HepG2 (cell line): ENCODE data around the gene AHSG. TPM values are rescaled to one million over a fixed set of nuclear protein-coding genes. Genes with fewer than 3 reads are reported as not detected.

Experiments used
- ARNT2 ChIP-seq: sonication (generic); formaldehyde crosslinking; IDR thresholded peaks from 2 replicates; pipeline ENCODE4 v1.8.0; 2022; ENCODE audit warnings: mild to moderate bottlenecking, low read depth, missing genetic modification reagents, moderate library complexity
- ARNTL ChIP-seq: sonication (generic); formaldehyde crosslinking; IDR thresholded peaks from 2 replicates; pipeline ENCODE4 v1.4.0; 2020; ENCODE audit warnings: mild to moderate bottlenecking, missing genetic modification reagents
- CREB1 ChIP-seq, 2 experiments: fragments of 450-650 bp in 1 of 2; IDR thresholded peaks; 2 replicates each; pipeline ENCODE4 v1.6.1; 2016 to 2017; ENCODE audit warnings: control low read depth in 1 of 2, mild to moderate bottlenecking in 1 of 2, missing compliant biosample characterization in 1 of 2, missing genetic modification characterization in 1 of 2
- FOXM1 ChIP-seq: sonication (generic); formaldehyde crosslinking; IDR thresholded peaks from 2 replicates; pipeline ENCODE4 v1.5.0; 2020; ENCODE audit warnings: missing genetic modification reagents
- FOXP1 ChIP-seq, 2 experiments: fragments of 450-650 bp in 1 of 2; IDR thresholded peaks; 2 replicates each; pipeline ENCODE4 v1.6.1; 2017 to 2018; ENCODE audit warnings: antibody characterized with exemption in 1 of 2
- GLI4 ChIP-seq: sonication (generic); formaldehyde crosslinking; IDR thresholded peaks from 2 replicates; pipeline ENCODE4 v1.5.1; 2020; ENCODE audit warnings: missing genetic modification reagents, mild to moderate bottlenecking, moderate library complexity, borderline replicate concordance
- GPN1 ChIP-seq: sonication (generic); formaldehyde crosslinking; IDR thresholded peaks from 2 replicates; pipeline ENCODE4 v1.5.1; 2020; ENCODE audit warnings: missing genetic modification reagents, borderline replicate concordance
- HIVEP1 ChIP-seq: sonication (generic); formaldehyde crosslinking; IDR thresholded peaks from 2 replicates; pipeline ENCODE4 v1.4.0; 2020; ENCODE audit warnings: mild to moderate bottlenecking, missing genetic modification reagents
- JDP2 ChIP-seq: sonication (generic); formaldehyde crosslinking; IDR thresholded peaks from 2 replicates; pipeline ENCODE4 v1.8.1; 2022; ENCODE audit warnings: missing genetic modification reagents, borderline replicate concordance
- JUNB ChIP-seq: sonication (generic); formaldehyde crosslinking; IDR thresholded peaks from 2 replicates; pipeline ENCODE4 v1.8.0; 2022; ENCODE audit warnings: missing genetic modification reagents, mild to moderate bottlenecking, borderline replicate concordance
- KDM2A ChIP-seq: sonication (generic); formaldehyde crosslinking; IDR thresholded peaks from 2 replicates; pipeline ENCODE4 v1.4.0; 2020; ENCODE audit warnings: low read depth, missing genetic modification reagents, borderline replicate concordance
- KDM6A ChIP-seq: IDR thresholded peaks from 2 replicates; pipeline ENCODE4 v1.6.1; 2016; ENCODE audit warnings: low read depth
- NFE2L1 ChIP-seq: sonication (generic); formaldehyde crosslinking; IDR thresholded peaks from 2 replicates; pipeline ENCODE4 v1.4.0; 2020; ENCODE audit warnings: missing genetic modification reagents, mild to moderate bottlenecking, borderline replicate concordance
- NONO ChIP-seq, 2 experiments: fragments of 450-650 bp in 1 of 2; sonication (generic) in 1 of 2; formaldehyde crosslinking in 1 of 2; IDR thresholded peaks in 1 of 2; conservative IDR thresholded peaks in 1 of 2; 2 replicates each; pipeline versions ENCODE4 v1.6.1 to v1.8.0; 2017 to 2022; ENCODE audit warnings: mild to moderate bottlenecking in 1 of 2, missing genetic modification reagents in 1 of 2, moderate library complexity in 1 of 2
- REST ChIP-seq, 2 experiments: IDR thresholded peaks; 2 replicates each; pipeline ENCODE4 v1.6.1; 2011 to 2012; ENCODE audit warnings: low read length in 2 of 2, borderline replicate concordance in 1 of 2, low read depth in 1 of 2, mild to moderate bottlenecking in 1 of 2, moderate library complexity in 1 of 2
- RFX1 ChIP-seq: fragments of 450-650 bp; IDR thresholded peaks from 2 replicates; pipeline ENCODE4 v1.6.1; 2017
- SPEN ChIP-seq: sonication (generic); formaldehyde crosslinking; IDR thresholded peaks from 2 replicates; pipeline ENCODE4 v1.5.1; 2020; ENCODE audit warnings: low read depth, mild to moderate bottlenecking, missing genetic modification reagents
- ZNF329 ChIP-seq: sonication (generic); formaldehyde crosslinking; IDR thresholded peaks from 2 replicates; pipeline ENCODE4 v1.9.0; 2021; ENCODE audit warnings: low read depth, mild to moderate bottlenecking, missing genetic modification reagents
- ZNF564 ChIP-seq: sonication (generic); formaldehyde crosslinking; IDR thresholded peaks from 2 replicates; pipeline ENCODE4 v1.8.1; 2023; ENCODE audit warnings: mild to moderate bottlenecking, missing genetic modification reagents
- ZSCAN21 ChIP-seq: sonication (generic); formaldehyde crosslinking; IDR thresholded peaks from 2 replicates; pipeline ENCODE4 v1.8.0; 2022; ENCODE audit warnings: mild to moderate bottlenecking, missing genetic modification reagents, moderate library complexity, borderline replicate concordance
- polyA plus RNA-seq, 8 experiments: library from polyadenylated mRNA; depleted of rRNA in 3 of 8; stranded (reverse) in 7 of 8; unstranded in 1 of 8; fragments of >200 nt; fragmentation: Illumina TruSeq in 4 of 8; extraction: Trizol in 4 of 8; gene quantifications; 2 replicates each; pipeline versions ENCODE4 v1.2.1 to v1.2.3, GENCODE V29; 2011 to 2016; ENCODE audit warnings: low read depth in 4 of 8, missing spikeins in 1 of 8, mixed read lengths in 1 of 8; ENCODE audit not compliant: insufficient read depth in 1 of 8
- total RNA-seq, 5 experiments: library from RNA; depleted of rRNA; stranded (reverse); fragments of >200 nt; fragmentation: Illumina TruSeq; extraction: Trizol; gene quantifications; 2 replicates each; pipeline ENCODE4 v1.2.3, GENCODE V29; 2016; ENCODE audit warnings: low read depth in 1 of 5
- TF ChIP-seq, protein P1 (sequence below): sonication (generic); formaldehyde crosslinking; IDR thresholded peaks from 2 replicates; pipeline ENCODE4 v1.8.0; 2022; ENCODE audit warnings: mild to moderate bottlenecking, missing genetic modification reagents, moderate library complexity

The AHSG gene
- total and polyA plus RNA-seq, 2 of the 13 experiments (the other 11 are each of a cell fraction or from before 2014, with no cell fraction given), result 2,043 to 19,152 TPM

DNA sequence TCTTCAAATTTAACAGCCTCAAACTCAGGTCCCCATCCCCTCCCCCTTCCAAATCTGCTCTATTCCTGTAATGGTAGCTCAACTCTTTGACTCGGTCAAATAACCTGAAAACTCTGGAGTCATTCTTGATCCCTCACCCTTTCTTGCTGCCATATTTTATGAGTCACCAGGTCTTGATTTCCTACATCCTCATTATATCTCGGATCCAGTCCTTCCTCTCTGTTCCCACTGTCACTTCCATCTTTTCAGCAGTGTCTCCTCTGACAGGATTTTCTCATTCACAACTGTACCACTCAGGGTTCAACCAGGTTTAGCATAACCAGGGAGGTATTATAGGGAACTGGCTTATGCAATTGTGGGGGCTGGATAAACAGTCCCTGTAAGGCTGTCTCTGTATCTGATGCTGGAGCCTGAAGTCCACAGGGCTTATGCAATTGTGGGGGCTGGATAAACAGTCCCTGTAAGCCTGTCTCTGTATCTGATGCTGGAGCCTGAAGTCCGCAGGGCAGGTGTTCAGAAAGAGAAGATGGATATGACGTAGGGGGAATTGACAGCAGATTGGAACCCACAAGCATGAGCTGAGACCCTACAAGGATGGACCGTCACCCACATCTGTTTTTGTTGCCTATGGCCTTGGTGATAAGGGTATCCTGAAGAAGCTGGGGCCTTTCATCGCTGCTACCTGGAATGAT is 18.2 kb downstream of the AHSG start (continued):
- peak; percentile 55; the same call in 1 of the 2 replicates for TF ChIP-seq CREB1 (IDR thresholded peaks at IDR 0.05)
- peak; percentile 69; the same call in 1 of the 2 replicates for TF ChIP-seq CREB1 (CRISPR knock-in tag; IDR thresholded peaks at IDR 0.05)
- TF ChIP-seq FOXP1 (IDR thresholded peaks at IDR 0.05), result peak; percentile 64
- TF ChIP-seq FOXP1 (CRISPR knock-in tag; IDR thresholded peaks at IDR 0.05), result peak; percentile 90
- no peak for TF ChIP-seq JDP2 (CRISPR knock-in tag)
- peak in 1 of 2 experiments; percentile 60; a peak in 1 of 4 replicates for TF ChIP-seq REST (IDR thresholded peaks at IDR 0.05; ENCODE audit: borderline replicate concordance in 1 of 2, low read depth in 1 of 2, low read length in 2 of 2)
- TF ChIP-seq ZSCAN21 (CRISPR knock-in tag), result no peak
- TF ChIP-seq ZNF329 (CRISPR knock-in tag), result no peak
- TF ChIP-seq KDM2A (CRISPR knock-in tag), result 0 out of 2 replicates have a peak, but pooled peaks have one; percentile 33
- TF ChIP-seq KDM6A (CRISPR knock-in tag), result peak; percentile 66; the same call in 1 of the 2 replicates
- no peak for TF ChIP-seq GLI4
- TF ChIP-seq SPEN (CRISPR knock-in tag), result peak; percentile 84; the same call in 1 of the 2 replicates
- TF ChIP-seq ZNF564 (CRISPR knock-in tag), result 0 out of 2 replicates have a peak, but pooled peaks have one; percentile 36
- TF ChIP-seq RFX1, result no peak
- no peak for TF ChIP-seq ARNT2 (CRISPR knock-in tag)
- TF ChIP-seq, protein P1, sequence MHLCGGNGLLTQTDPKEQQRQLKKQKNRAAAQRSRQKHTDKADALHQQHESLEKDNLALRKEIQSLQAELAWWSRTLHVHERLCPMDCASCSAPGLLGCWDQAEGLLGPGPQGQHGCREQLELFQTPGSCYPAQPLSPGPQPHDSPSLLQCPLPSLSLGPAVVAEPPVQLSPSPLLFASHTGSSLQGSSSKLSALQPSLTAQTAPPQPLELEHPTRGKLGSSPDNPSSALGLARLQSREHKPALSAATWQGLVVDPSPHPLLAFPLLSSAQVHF (CRISPR knock-in tag), result no peak
- TF ChIP-seq NFE2L1 (CRISPR knock-in tag), result no peak
- TF ChIP-seq JUNB, result no peak
- no peak for TF ChIP-seq NONO (IDR thresholded peaks at IDR 0.05)
- peak; percentile 73 for TF ChIP-seq NONO (CRISPR knock-in tag; conservative IDR thresholded peaks at IDR 0.05)
- no peak for TF ChIP-seq GPN1 (CRISPR knock-in tag)
- no peak for TF ChIP-seq FOXM1 (CRISPR knock-in tag)
- peak; percentile 76; the same call in 1 of the 2 replicates for TF ChIP-seq ARNTL (CRISPR knock-in tag)
- peak; percentile 26; the same call in 1 of the 2 replicates for TF ChIP-seq HIVEP1
